T-helper 9 cell (primary cell): ENCODE results near the gene AJUBA.
"Not testable (repeated sequence)": the region's sequence is repeated elsewhere in the genome, so short reads cannot be mapped to it uniquely, and the experiment has no call there.

ENCODE experiments used
- DNase-seq: peaks from one replicate; pipeline ENCODE4 v3.0.0-alpha.2; 2020

Gene AJUBA

DNA sequence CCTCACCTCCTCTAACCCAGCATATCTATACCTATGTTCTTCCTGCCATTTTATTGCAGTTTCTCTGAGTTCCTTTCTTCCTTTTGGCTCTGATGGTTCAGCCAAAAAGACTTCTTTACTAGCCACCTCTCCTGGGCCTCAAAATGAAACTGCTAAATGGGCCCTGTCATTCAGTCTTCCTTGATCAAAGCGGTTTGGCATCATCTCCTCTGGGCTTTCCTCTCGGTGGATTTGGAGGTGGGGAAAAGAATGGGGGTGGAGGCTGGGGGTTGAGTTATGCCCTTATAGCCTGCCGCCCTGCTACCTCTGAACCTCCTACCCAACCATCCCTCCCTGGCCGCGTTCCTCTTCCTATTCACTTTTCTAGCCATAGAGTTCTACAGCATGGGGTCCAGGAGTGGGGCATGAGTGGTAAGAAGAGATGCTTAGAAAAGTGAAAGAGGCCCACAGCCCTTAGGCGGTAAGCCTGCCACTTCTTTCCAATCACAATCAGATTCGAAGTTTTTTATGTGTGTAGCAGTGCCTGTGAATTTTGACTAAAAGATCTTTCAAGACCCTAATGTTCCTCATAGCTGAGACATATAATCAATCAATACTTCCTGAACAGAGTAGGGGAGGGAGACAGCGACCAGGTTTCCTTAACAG lies 2.5 kb downstream of the AJUBA start:
- DNase-seq, result no peak

GRCh38 chr14:22978981-22979671 lies 3.2 kb downstream of the AJUBA start:
- no peak for DNase-seq

- DNase-seq, result no peak
Measured at GRCh38 chr14:22978487-22978837, 3.9 kb downstream of the AJUBA start.

DNA sequence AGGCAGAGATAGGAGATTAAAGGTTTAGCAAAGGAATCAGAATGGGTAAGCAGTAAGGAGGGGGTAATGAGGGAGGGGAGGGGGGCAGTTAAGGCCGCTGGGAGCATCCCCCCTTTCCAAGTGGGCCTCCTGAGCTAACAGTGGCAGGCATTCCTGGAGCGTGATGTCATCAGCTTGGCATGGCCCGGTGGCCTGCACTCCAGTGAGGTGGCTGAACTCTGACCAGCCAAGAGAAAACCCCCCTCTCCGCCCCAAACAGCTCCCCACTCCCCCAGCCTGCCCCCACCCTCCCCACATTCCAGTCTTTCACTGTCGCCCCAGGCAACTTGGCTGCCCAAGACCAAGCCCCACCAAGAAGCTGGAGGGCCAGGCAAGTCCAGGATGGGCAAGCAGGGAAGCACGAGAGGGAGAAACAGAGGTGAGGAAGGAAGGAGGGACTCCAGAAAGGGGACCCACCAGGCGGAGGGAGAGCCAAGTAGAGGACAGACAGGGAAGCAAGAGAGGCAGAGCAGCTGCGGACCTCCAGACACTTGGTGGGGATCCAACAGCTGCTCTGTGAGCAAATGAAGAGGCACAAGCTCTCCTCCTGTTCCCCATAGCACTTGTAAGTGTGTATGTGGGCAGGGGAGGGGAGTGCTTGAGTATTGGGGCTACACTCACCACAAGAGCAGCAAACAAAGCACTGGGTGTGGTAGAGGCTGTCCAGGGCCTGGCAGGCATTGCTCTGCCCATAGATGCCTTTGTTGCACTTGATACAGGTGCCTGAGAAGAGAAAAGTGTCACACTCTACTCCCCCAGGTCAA lies 4.5 kb downstream of the AJUBA start:
- no peak for DNase-seq

DNA sequence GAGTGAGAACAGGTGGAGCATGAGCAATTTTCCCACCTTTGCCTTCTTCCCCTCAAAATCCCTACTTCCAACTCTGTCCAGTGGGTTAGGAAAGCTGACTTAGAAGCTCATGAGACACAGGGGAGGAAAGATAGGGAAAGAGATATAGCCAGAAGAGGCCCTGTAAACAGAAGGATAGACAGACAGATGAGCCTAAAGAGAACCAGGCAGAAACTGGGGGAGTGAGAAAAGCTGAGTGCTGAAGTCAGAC lies 5.0 kb downstream of the AJUBA start:
- DNase-seq, result no peak

DNA sequence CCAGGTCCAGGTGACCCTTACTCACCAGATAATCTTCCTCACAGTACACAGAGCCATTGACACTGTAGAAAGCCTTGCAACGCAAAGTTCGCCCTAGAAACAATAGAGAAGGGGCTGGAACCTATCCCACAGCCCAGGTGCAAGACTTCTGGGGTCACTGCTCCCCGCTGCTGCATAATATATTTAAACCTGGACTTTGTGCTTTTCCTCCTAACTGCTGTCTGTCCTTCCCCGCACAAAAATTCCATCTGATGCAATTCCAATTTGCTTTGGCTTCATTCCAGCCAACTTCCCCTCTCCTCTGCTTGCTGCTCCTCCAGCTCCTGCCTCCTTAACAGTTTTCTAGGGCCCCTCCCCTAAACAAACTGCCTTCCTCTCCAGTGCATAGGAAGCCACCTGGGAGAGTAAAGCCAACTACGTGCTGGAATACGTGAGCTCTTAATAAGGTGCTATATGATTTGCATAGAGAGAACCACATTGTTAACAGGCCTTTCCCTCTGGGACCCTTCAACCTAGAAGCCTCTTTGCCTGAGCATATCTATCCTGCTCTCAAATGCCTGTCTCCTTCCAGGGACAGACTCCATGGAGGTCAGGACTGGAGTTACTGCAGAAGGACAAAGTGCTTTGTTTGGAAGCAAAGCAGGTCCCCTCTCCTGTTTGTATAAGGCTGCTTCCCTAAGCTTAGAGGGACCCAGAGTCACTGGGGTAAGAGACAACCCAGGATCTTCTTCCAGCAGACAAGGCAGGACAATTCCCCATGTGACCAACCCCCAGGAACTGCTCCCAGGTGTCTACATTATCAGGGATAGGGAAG lies 5.5 kb downstream of the AJUBA start:
- no peak for DNase-seq

GRCh38 chr14:22974530-22975313 lies 7.6 kb downstream of the AJUBA start:
- DNase-seq, result no peak

DNA sequence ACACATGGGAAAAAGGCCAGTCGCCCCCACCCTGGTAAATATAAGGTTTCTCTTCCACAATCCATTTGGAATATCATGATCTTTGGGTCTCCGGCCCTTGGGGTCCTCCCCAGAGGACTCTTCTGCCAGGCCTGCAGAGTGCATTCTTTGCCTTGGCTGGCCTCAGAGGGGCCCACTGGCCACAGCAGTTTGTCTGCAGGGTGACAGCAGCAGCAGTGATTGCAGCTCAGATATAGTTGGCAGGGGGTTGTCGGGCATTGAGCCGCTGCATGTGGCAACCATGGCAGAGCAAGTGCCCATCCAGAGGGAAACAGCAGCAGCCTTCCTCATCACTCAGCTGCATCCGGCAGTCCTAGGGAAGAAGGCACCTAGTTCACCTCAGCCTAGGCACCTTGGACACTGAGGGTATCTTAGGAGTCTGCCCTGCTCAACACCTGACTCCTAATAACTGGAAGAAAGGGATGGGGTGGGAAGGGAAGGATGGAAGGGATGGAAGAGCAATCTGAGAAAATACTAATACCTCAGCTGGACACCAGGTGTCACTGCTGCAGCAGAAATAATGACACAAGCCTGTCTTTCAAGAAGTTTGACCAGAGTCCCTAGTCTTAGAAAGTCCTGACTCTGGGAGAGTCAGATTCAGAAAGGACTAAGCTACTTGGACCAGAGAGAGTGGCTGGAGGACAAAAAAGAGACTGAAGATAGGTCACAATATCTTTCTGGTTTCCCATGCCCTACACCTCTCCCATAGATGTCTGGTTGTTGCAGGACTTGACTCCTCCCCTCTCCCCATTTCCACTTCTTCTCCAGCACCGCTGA lies 8.9 kb downstream of the AJUBA start:
- no peak for DNase-seq

- no peak for DNase-seq
Measured at GRCh38 chr14:22972313-22972930, 9.9 kb downstream of the AJUBA start.

- DNase-seq, result no peak
Measured at GRCh38 chr14:22971152-22971551, 11.2 kb downstream of the AJUBA start.

GRCh38 chr14:22966783-22967269 lies 15.5 kb downstream of the AJUBA start:
- no peak for DNase-seq

GRCh38 chr14:22965916-22966782 lies 16.2 kb downstream of the AJUBA start:
- not testable (repeated sequence) for DNase-seq

DNA sequence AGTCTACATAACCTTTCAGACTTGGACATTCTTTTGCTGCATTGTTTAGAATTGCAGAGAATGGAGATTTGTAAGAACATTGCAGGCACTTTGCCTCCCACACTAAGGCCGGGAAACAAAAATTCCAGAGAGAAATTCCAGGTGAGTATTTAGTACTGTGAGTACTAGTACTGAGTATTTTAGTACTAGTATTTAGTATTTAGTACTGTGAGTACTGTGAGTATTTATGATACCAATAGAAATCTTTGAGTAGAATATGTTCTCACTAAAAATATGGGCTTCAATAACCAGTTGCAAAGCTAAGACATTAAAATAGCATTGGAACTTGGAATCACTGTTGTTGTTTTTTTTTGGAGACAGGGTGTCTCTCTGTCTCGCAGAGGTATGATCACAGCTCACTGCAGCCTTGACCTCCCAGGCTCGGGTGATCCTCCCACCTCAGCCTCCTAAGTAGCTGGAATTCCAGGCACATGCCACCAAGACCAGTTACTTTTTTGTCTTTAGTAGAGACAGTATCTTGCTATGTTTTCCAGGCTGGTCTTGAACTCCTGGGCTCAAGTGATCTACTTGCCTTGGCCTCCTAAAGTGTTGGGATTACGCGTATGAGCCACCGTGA lies 20.2 kb downstream of the AJUBA start:
- no peak for DNase-seq

DNA sequence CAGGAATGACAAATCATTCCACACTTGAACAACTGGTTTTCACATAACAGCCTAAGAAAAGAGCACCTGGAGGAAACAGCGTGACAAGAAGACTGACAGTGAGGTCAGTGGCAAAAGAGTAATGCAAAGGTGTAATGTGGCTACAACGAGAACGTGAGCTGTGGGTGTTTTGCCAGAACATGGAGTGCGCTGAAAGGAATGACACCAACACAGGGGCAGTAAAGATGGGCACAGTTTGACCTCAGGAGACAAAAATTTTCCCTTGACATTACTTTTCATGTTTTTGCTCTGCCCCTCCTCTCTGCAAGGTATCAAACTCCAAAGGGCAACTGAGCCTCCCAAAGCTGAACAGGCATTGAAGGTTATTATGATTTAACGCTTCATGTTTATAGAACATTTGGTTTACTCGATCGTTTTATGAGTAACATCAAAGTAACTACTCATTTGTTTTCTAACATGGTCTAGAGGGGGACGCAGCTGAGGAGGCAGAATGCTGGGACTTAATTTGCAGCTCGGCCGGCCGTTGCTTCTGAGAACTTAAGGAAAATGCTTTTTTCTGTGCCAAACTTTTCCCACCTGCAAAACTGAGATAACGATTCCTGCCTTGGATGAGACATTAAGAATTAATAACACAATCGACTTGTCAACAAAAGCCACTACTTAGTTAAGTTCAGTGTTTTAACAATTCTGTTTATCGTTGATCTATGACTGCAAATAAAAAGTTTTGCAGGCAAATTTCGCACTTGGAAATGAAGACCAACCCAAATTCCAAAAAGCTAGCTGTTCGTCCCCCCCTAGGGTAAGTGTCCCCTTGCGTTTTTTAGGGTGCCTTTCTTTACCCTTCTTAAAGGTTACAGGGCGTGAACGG lies 26.4 kb downstream of the AJUBA start:
- DNase-seq, result no peak

GRCh38 chr14:22952418-22952817 lies 29.9 kb downstream of the AJUBA start:
- no peak for DNase-seq

DNA sequence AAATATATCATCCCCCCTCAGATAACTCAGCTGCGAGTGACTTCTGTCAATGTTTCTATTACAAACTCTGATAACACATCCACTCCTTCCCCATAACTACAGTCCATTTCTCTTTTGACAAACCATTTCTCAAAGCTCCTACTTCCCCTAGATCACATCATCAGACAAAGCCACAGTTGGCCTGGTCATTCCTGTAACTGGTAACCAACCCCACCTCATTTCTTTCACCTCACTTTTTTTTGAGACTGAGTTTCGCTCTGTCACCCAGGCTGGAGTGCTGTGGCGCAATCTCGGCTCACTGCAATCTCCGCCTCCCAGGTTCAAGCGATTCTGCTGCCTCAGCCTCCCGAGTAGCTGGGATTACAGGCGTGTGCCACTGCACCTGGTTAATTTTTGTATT lies 30.6 kb downstream of the AJUBA start:
- not testable (repeated sequence) for DNase-seq

GRCh38 chr14:22945642-22946041 lies 36.7 kb downstream of the AJUBA start:
- no peak for DNase-seq

DNA sequence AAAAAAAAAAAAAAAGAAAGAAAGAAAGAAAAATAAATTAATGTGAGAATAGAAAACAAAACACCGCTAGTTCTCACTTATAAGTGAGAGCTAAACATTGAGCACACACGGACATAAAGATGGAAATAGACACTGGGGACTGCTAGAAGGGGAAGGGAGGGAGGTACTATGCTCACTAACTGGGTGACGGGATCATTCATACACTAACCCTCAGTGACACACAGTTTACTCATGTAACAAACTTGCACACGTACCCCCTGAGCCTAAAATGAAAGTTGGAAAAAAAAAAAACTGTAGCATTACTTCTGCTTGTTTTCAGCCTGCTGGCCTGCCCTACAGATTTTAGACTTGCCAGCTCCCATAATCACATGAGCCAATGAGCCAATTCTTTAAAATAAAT lies 42.7 kb downstream of the AJUBA start:
- DNase-seq, result no peak

GRCh38 chr14:22935156-22935555 lies 47.2 kb downstream of the AJUBA start:
- no peak for DNase-seq
